Measurements from ENCODE around the gene PALM. TPM values are rescaled to one million over a fixed set of nuclear protein-coding genes. Genes with fewer than 3 reads are reported as not detected.
"Not testable (repeated sequence)": the region's sequence is repeated elsewhere in the genome, so short reads cannot be mapped to it uniquely, and the experiment has no call there.

The PALM gene
- total and polyA plus RNA-seq, 2 experiments from 2014 or later: 23.0 to 105 TPM

GRCh38 chr19:743168-743687, 34.5 kb downstream of the PALM start:
- H3K4me1 ChIP-seq (ENCODE audit: low read depth): no peaks in the 10 kb centered on the region
- TF ChIP-seq CTCF (IDR thresholded peaks at IDR 0.05; ENCODE audit: low read depth, low read length): no peak
- H3K27me3 ChIP-seq: no peaks in the 10 kb centered on the region
- H3K9me3 ChIP-seq (ENCODE audit: low read depth): no peaks in the 10 kb centered on the region
- no peak overlapping the region for H3K27ac ChIP-seq
- H3K36me3 ChIP-seq: no peaks in the 10 kb centered on the region
- no peak overlapping the region for H3K4me3 ChIP-seq
- DNase-seq (ENCODE audit: low read depth in 1 of 2, low spot score in 1 of 2): peak in 1 of 2 donors; percentile 46

GRCh38 chr19:745138-745537, 36.4 kb downstream of the PALM start:
- H3K4me3 ChIP-seq; H3K36me3 ChIP-seq; H3K27ac ChIP-seq; H3K9me3 ChIP-seq (ENCODE audit: low read depth); H3K27me3 ChIP-seq; H3K4me1 ChIP-seq (ENCODE audit: low read depth): not testable (repeated sequence)
- DNase-seq (ENCODE audit: low read depth in 1 of 2, low spot score in 1 of 2): peak in 1 of 2 donors; percentile 72

- DNase-seq (ENCODE audit: low read depth in 1 of 2, low spot score in 1 of 2): no peak
- Histone ChIP-seq H3K27ac (no peak overlapping the region), H3K4me3 (no peak overlapping the region), H3K9me3 (ENCODE audit: low read depth) (no peaks in the 10 kb centered on the region), H3K4me1 (ENCODE audit: low read depth) (no peaks in the 10 kb centered on the region), H3K36me3 (no peaks in the 10 kb centered on the region), H3K27me3 (no peaks in the 10 kb centered on the region)
- no peak for TF ChIP-seq CTCF (IDR thresholded peaks at IDR 0.05; ENCODE audit: low read depth, low read length)
Observed at GRCh38 chr19:746208-746819, 37.6 kb downstream of the PALM start.

GRCh38 chr19:746956-747355, 38.2 kb downstream of the PALM start:
- TF ChIP-seq CTCF (IDR thresholded peaks at IDR 0.05; ENCODE audit: low read depth, low read length): no peak
- H3K4me3 ChIP-seq: no peak overlapping the region

GRCh38 chr19:747432-748273, 38.9 kb downstream of the PALM start:
- DNase-seq (ENCODE audit: low read depth in 1 of 2, low spot score in 1 of 2): no peak
- H3K36me3 ChIP-seq: no peaks in the 10 kb centered on the region
- no peaks in the 10 kb centered on the region for H3K27me3 ChIP-seq
- no peaks in the 10 kb centered on the region for H3K4me1 ChIP-seq (ENCODE audit: low read depth)
- TF ChIP-seq CTCF (IDR thresholded peaks at IDR 0.05; ENCODE audit: low read depth, low read length): no peak
- no peaks in the 10 kb centered on the region for H3K9me3 ChIP-seq (ENCODE audit: low read depth)
- H3K4me3 ChIP-seq: no peak overlapping the region
- H3K27ac ChIP-seq: no peak overlapping the region

More at GRCh38 chr19:746956-747355, 38.2 kb downstream of the PALM start:
- H3K36me3 ChIP-seq: no peaks in the 10 kb centered on the region
- H3K9me3 ChIP-seq (ENCODE audit: low read depth): no peaks in the 10 kb centered on the region
- DNase-seq (ENCODE audit: low read depth in 1 of 2, low spot score in 1 of 2): no peak
- no peaks in the 10 kb centered on the region for H3K4me1 ChIP-seq (ENCODE audit: low read depth)
- H3K27ac ChIP-seq: no peak overlapping the region
- H3K27me3 ChIP-seq: no peaks in the 10 kb centered on the region

GRCh38 chr19:748274-748598, 39.5 kb downstream of the PALM start:
- no peak for DNase-seq (ENCODE audit: low read depth in 1 of 2, low spot score in 1 of 2)
- no peak overlapping the region for H3K4me3 ChIP-seq
- no peak overlapping the region for H3K27ac ChIP-seq

More at GRCh38 chr19:748274-748598, 39.5 kb downstream of the PALM start:
- Histone ChIP-seq H3K9me3 (ENCODE audit: low read depth) (no peaks in the 10 kb centered on the region), H3K36me3 (no peaks in the 10 kb centered on the region), H3K27me3 (no peaks in the 10 kb centered on the region), H3K4me1 (ENCODE audit: low read depth) (no peaks in the 10 kb centered on the region)
- TF ChIP-seq CTCF (IDR thresholded peaks at IDR 0.05; ENCODE audit: low read depth, low read length): no peak
